ENCODE results near the gene EMC7.

DNA sequence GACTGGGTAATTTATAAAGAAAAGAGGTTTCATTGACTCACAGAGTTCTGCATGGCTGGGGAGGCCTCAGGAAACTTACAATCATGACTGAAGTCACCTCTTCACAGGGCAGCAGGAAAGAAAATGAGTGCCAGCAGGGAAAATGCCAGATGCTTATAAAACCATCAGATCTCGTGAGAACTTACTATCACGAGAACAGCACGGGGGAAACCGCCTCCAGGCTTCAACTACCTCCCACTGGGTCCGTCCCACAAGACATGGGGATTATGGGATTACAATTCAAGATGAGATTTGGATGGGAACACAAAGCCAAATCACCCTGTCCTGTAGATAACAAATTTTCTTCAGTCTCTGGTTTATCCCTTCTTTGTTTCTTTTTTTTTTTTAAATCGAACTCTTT, 31.7 kb downstream of the EMC7 start:
- TF ChIP-seq, protein P1, sequence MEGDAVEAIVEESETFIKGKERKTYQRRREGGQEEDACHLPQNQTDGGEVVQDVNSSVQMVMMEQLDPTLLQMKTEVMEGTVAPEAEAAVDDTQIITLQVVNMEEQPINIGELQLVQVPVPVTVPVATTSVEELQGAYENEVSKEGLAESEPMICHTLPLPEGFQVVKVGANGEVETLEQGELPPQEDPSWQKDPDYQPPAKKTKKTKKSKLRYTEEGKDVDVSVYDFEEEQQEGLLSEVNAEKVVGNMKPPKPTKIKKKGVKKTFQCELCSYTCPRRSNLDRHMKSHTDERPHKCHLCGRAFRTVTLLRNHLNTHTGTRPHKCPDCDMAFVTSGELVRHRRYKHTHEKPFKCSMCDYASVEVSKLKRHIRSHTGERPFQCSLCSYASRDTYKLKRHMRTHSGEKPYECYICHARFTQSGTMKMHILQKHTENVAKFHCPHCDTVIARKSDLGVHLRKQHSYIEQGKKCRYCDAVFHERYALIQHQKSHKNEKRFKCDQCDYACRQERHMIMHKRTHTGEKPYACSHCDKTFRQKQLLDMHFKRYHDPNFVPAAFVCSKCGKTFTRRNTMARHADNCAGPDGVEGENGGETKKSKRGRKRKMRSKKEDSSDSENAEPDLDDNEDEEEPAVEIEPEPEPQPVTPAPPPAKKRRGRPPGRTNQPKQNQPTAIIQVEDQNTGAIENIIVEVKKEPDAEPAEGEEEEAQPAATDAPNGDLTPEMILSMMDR (IDR thresholded peaks at IDR 0.05), result no peak
- no peak for TF ChIP-seq POLR2A (IDR thresholded peaks at IDR 0.05)

Measured in lower leg skin (tissue), 3 donors.